HG02759 (cell line): ENCODE data around the gene PDSS1.

Source experiments
- ATAC-seq: cut with Tn5 transposase; IDR thresholded peaks from one replicate; pipeline ENCODE4 v1.9.1; 2021; ENCODE audit warnings: mild to moderate bottlenecking, moderate library complexity; ENCODE audit not compliant: unreplicated experiment

The PDSS1 gene

DNA sequence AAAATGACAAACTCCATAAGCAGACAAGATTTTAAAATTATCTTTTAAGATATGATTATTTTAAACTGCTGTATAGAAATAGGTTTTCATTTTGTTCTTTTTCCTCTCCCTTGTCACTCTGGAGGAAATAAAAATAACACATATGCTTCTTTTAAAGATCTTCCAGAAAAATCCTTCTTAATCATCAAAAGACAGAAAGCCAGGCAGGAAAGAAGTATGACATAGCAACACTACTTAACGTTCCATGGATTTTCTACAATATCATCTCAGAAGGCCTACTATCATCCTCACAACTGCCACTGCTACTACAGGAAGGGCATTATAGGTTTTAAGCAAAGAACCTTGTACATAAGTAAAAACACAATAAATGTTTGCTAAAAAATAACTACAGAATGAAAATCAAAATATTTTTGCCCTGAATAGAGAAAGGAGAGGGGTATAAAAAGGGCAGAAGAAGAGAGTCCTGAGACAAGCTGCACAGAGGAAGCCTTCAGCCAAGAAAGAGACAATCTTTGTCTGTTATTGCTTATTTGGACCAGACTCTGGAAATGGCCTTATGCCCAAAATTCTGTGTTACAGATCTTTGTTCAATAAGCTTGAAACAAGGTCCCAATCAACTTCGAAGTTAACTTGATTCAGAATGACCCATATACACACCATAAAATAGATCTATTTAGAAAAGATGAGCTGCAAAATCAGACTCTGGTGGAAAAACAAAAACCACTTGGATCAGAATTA lies 95.4 kb downstream of the PDSS1 start:
- ATAC-seq = no peak
